ENCODE results near the gene PUS10. TPM values are rescaled to one million over a fixed set of nuclear protein-coding genes. Genes with fewer than 3 reads are reported as not detected.

The PUS10 gene
- total RNA-seq, 1 experiment from 2014 or later = 12.1 TPM

DNA sequence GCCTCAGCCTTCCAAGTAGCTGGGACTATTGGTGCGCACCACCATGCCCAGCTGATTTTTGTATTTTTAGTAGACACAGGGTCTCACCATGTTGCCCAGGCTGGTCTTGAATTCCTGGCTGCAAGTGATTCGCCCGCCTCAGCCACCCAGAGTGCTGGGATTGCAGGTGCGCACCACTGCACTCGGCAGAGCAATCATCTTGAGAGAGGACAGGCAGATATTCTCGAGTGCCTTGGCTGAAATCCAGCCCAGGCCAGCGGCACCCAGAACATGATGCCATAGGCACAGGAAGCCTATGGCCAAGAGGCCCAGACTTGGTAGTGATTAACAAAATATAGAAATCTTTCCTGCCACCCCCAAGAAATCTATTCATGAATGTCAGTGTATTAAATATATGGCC lies 58.6 kb downstream of the PUS10 start:
- intact Hi-C loops (cut with micrococcal nuclease; ENCODE audit: unreplicated experiment) = no loop called here

DNA sequence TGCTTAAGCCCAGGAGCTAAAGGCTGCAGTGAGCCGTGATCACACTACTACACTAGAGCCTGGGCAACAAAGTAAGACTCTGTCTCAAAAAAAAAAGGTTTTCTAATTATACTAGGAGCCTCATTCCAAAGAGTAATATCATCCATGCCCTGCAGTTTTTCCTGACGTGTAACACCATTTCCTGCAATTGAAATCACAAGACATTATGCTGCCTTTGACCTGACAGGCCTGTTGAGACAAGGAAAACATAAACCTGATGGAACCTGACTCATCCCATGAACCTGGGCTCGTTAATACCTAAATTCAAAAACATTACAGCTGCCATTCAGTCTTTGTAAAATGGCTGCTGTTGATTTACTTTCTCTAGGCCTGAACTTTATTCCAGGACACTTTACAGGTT lies 59.3 kb downstream of the PUS10 start:
- no peaks in the 10 kb centered on the region for H3K4me1 Mint-ChIP-seq (ENCODE audit: low read depth, unreplicated experiment)
- H3K27ac Mint-ChIP-seq (ENCODE audit: unreplicated experiment) = no peak overlapping the region
- no peaks in the 10 kb centered on the region for H3K27me3 Mint-ChIP-seq (ENCODE audit: insufficient read depth, unreplicated experiment)
- POLR2A ChIA-PET = no interaction called here
- H3K4me3 ChIP-seq (ENCODE audit: low read depth, low read length) = no peak overlapping the region
- no peaks in the 10 kb centered on the region for H3K9me3 Mint-ChIP-seq (ENCODE audit: unreplicated experiment)
- CTCF ChIA-PET = no interaction called here
- no peaks in the 10 kb centered on the region for H3K4me1 ChIP-seq
- H3K27me3 ChIP-seq (replicated peaks; ENCODE audit: control insufficient read depth, insufficient read depth, low read length) = no peaks in the 10 kb centered on the region
- TF ChIP-seq, protein P1, sequence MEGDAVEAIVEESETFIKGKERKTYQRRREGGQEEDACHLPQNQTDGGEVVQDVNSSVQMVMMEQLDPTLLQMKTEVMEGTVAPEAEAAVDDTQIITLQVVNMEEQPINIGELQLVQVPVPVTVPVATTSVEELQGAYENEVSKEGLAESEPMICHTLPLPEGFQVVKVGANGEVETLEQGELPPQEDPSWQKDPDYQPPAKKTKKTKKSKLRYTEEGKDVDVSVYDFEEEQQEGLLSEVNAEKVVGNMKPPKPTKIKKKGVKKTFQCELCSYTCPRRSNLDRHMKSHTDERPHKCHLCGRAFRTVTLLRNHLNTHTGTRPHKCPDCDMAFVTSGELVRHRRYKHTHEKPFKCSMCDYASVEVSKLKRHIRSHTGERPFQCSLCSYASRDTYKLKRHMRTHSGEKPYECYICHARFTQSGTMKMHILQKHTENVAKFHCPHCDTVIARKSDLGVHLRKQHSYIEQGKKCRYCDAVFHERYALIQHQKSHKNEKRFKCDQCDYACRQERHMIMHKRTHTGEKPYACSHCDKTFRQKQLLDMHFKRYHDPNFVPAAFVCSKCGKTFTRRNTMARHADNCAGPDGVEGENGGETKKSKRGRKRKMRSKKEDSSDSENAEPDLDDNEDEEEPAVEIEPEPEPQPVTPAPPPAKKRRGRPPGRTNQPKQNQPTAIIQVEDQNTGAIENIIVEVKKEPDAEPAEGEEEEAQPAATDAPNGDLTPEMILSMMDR (IDR thresholded peaks at IDR 0.05; ENCODE audit: insufficient read depth in 1 of 2, low read depth in 1 of 2, low read length in 1 of 2, severe bottlenecking in 1 of 2, unreplicated experiment in 1 of 2) = no peak
- BruUV-seq (replicated peaks) = no TSS peak
- peaks cover 8% of the 10 kb centered on the region for H3K36me3 Mint-ChIP-seq (ENCODE audit: insufficient read depth, unreplicated experiment)
- no peak for DNase-seq
- intact Hi-C loops (cut with micrococcal nuclease; ENCODE audit: unreplicated experiment) = no loop called here
- no peaks in the 10 kb centered on the region for H3K9me3 ChIP-seq
- no peaks in the 10 kb centered on the region for H3K36me3 ChIP-seq (ENCODE audit: control insufficient read depth, insufficient read depth, low read length)
- no peak overlapping the region for H3K4me3 Mint-ChIP-seq (ENCODE audit: unreplicated experiment)

More for the DNA sequence above, 58.6 kb downstream of the PUS10 start:
- Histone ChIP-seq H3K4me1 (no peaks in the 10 kb centered on the region), H3K36me3 (ENCODE audit: control insufficient read depth, insufficient read depth, low read length) (no peaks in the 10 kb centered on the region), H3K27me3 (replicated peaks; ENCODE audit: control insufficient read depth, insufficient read depth, low read length) (no peaks in the 10 kb centered on the region), H3K9me3 (no peaks in the 10 kb centered on the region), H3K4me3 (ENCODE audit: low read depth, low read length) (no peak overlapping the region)
- H3K4me1 Mint-ChIP-seq (ENCODE audit: low read depth, unreplicated experiment) = no peaks in the 10 kb centered on the region
- H3K27ac Mint-ChIP-seq (ENCODE audit: unreplicated experiment) = no peak overlapping the region
- DNase-seq = no peak
- POLR2A ChIA-PET = no interaction called here
- TF ChIP-seq, protein P1 (IDR thresholded peaks at IDR 0.05; ENCODE audit: insufficient read depth in 1 of 2, low read depth in 1 of 2, low read length in 1 of 2, severe bottlenecking in 1 of 2, unreplicated experiment in 1 of 2) = no peak
- H3K4me3 Mint-ChIP-seq (ENCODE audit: unreplicated experiment) = no peak overlapping the region
- no TSS peak for BruUV-seq (replicated peaks)
- H3K27me3 Mint-ChIP-seq (ENCODE audit: insufficient read depth, unreplicated experiment) = no peaks in the 10 kb centered on the region
- no peaks in the 10 kb centered on the region for H3K9me3 Mint-ChIP-seq (ENCODE audit: unreplicated experiment)
- CTCF ChIA-PET = no interaction called here
- H3K36me3 Mint-ChIP-seq (ENCODE audit: insufficient read depth, unreplicated experiment) = peaks cover 8% of the 10 kb centered on the region

DNA sequence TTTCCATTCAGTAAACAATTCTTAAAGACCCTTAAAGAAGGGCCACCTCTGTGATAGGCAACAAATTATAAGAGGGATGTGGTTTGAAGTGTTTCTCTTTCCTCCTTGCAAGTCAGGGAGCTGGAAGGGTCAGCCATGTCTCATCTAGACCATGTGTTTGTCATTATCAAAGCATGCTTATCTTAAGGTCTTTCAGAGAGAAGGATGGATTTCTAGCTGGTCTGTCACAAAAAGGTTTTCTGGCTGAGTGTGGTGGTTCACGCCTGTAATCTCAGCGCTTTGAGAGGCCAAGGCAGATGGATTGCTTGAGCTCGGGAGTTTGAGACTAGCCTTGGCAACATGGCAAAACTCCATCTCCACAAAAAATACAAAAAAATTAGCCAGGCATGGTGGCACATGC lies 59.7 kb downstream of the PUS10 start:
- Mint-ChIP-seq H3K4me3 (ENCODE audit: unreplicated experiment) (no peak overlapping the region), H3K27ac (ENCODE audit: unreplicated experiment) (no peak overlapping the region), H3K4me1 (ENCODE audit: low read depth, unreplicated experiment) (no peaks in the 10 kb centered on the region), H3K9me3 (ENCODE audit: unreplicated experiment) (no peaks in the 10 kb centered on the region), H3K27me3 (ENCODE audit: insufficient read depth, unreplicated experiment) (no peaks in the 10 kb centered on the region), H3K36me3 (ENCODE audit: insufficient read depth, unreplicated experiment) (peaks cover 8% of the 10 kb centered on the region)
- DNase-seq = no peak
- TF ChIP-seq, protein P1 (IDR thresholded peaks at IDR 0.05; ENCODE audit: insufficient read depth in 1 of 2, low read depth in 1 of 2, low read length in 1 of 2, severe bottlenecking in 1 of 2, unreplicated experiment in 1 of 2) = no peak
- CTCF ChIA-PET = no interaction called here
- H3K4me1 ChIP-seq = no peaks in the 10 kb centered on the region
- H3K36me3 ChIP-seq (ENCODE audit: control insufficient read depth, insufficient read depth, low read length) = no peaks in the 10 kb centered on the region
- POLR2A ChIA-PET = interaction anchor here (0.6 kb wide), 1 partner anchor 15 kb away, joined by 3 read pairs; no protein-coding TSS in a partner anchor
- intact Hi-C loops (cut with micrococcal nuclease; ENCODE audit: unreplicated experiment) = no loop called here
- BruUV-seq (replicated peaks) = no TSS peak
- no peaks in the 10 kb centered on the region for H3K9me3 ChIP-seq
- no peak overlapping the region for H3K4me3 ChIP-seq (ENCODE audit: low read depth, low read length)
- H3K27me3 ChIP-seq (replicated peaks; ENCODE audit: control insufficient read depth, insufficient read depth, low read length) = no peaks in the 10 kb centered on the region

Data from Caco-2 (cell line).